Astrocyte of the spinal cord (primary cell): Measurements from ENCODE around the gene ANKS1B.

ENCODE experiments used
- DNase-seq: peaks from one replicate; pipeline ENCODE4 v3.0.0; 2011; ENCODE audit warnings: low read depth, low spot score
- H3K4me3 ChIP-seq: 2 replicates; pipeline ENCODE4 v1.5.1; 2011; ENCODE audit warnings: low read depth, mild to moderate bottlenecking, low read length, moderate library complexity
- CTCF ChIP-seq: IDR thresholded peaks from 2 replicates; pipeline ENCODE4 v1.5.1; 2012; ENCODE audit warnings: low read depth, mild to moderate bottlenecking, low read length, inconsistent platforms
- in situ Hi-C: cut with HindIII; loops from 2 replicates; pipeline ENCODE4 v1.10.0; 2017; ENCODE audit warnings: low sequenced_read_pairs

The ANKS1B gene

GRCh38 chr12:99767809-99768208 is 216.9 kb downstream of the ANKS1B start:
- H3K4me3 ChIP-seq = no peak overlapping the region
- in situ Hi-C loops = no loop called here
- peak; percentile 36 for DNase-seq
- TF ChIP-seq CTCF = peak; percentile 48

- no peak overlapping the region for H3K4me3 ChIP-seq
- TF ChIP-seq CTCF = no peak
- DNase-seq = no peak
- in situ Hi-C loops = no loop called here
Measured at GRCh38 chr12:99766408-99766807, 218.3 kb downstream of the ANKS1B start.

- no peak for DNase-seq
- no peak overlapping the region for H3K4me3 ChIP-seq
- in situ Hi-C loops = no loop called here
- no peak for TF ChIP-seq CTCF
Measured at GRCh38 chr12:99765469-99766114, 219.1 kb downstream of the ANKS1B start.

GRCh38 chr12:99759444-99759843 is 225.3 kb downstream of the ANKS1B start:
- H3K4me3 ChIP-seq = no peak overlapping the region
- TF ChIP-seq CTCF = no peak
- no peak for DNase-seq
- in situ Hi-C loops = no loop called here

- in situ Hi-C loops = no loop called here
- H3K4me3 ChIP-seq = no peak overlapping the region
- no peak for TF ChIP-seq CTCF
- no peak for DNase-seq
Measured at GRCh38 chr12:99758997-99759396, 225.7 kb downstream of the ANKS1B start.

- TF ChIP-seq CTCF = no peak
- no peak overlapping the region for H3K4me3 ChIP-seq
- in situ Hi-C loops = no loop called here
- no peak for DNase-seq
Measured at GRCh38 chr12:99752740-99753139, 232.0 kb downstream of the ANKS1B start.

GRCh38 chr12:99746538-99746937 is 238.2 kb downstream of the ANKS1B start:
- H3K4me3 ChIP-seq = no peak overlapping the region
- no peak for DNase-seq
- TF ChIP-seq CTCF = no peak
- in situ Hi-C loops = no loop called here
